Liver (tissue), 9 donors: ENCODE measurements around the gene GINS2. TPM values are rescaled to one million over a fixed set of nuclear protein-coding genes. Genes with fewer than 3 reads are reported as not detected.

Source experiments
- DNase-seq: peaks from one replicate; pipeline ENCODE4 v3.0.0-alpha.2; 2017; ENCODE audit warnings: low spot score
- H3K27ac ChIP-seq, 2 donors: one replicate each; pipeline ENCODE4 v1.7.0; 2013; ENCODE audit warnings: inconsistent platforms in 2 of 2, low read length in 2 of 2, control low read depth in 1 of 2, low read depth in 1 of 2, mild to moderate bottlenecking in 1 of 2
- H3K27me3 ChIP-seq, 4 donors: one replicate each; pipeline versions ENCODE4 v1.6.1 to v1.7.0; 2013; ENCODE audit warnings: low read length in 3 of 4, inconsistent platforms in 1 of 4, mild to moderate bottlenecking in 1 of 4, moderate library complexity in 1 of 4; ENCODE audit not compliant: control insufficient read depth in 4 of 4, insufficient read depth in 4 of 4
- H3K36me3 ChIP-seq, 4 donors: one replicate each; pipeline versions ENCODE4 v1.6.1 to v1.7.0; 2013; ENCODE audit warnings: low read length in 3 of 4, mild to moderate bottlenecking in 3 of 4, low read depth in 1 of 4, moderate library complexity in 1 of 4; ENCODE audit not compliant: control insufficient read depth in 4 of 4, insufficient read depth in 3 of 4
- H3K4me1 ChIP-seq, 4 donors: one replicate each; pipeline versions ENCODE4 v1.6.1 to v1.7.0; 2013; ENCODE audit warnings: low read length in 3 of 4, mild to moderate bottlenecking in 3 of 4, moderate library complexity in 1 of 4; ENCODE audit not compliant: control insufficient read depth in 4 of 4, insufficient read depth in 4 of 4
- H3K4me3 ChIP-seq, 3 donors: one replicate each; pipeline versions ENCODE4 v1.6.1 to v1.7.0; 2013; ENCODE audit warnings: low read length in 3 of 3, control low read depth in 1 of 3, low read depth in 1 of 3, mild to moderate bottlenecking in 1 of 3
- H3K9ac ChIP-seq, 2 donors: one replicate each; pipeline ENCODE4 v1.7.0; 2013; ENCODE audit warnings: low read length in 2 of 2, mild to moderate bottlenecking in 2 of 2, moderate library complexity in 2 of 2, control low read depth in 1 of 2, low read depth in 1 of 2
- H3K9me3 ChIP-seq, 4 donors: one replicate each; pipeline versions ENCODE4 v1.6.1 to v1.7.0; 2013; ENCODE audit warnings: low read length in 3 of 4; ENCODE audit not compliant: control insufficient read depth in 4 of 4
- ATF3 ChIP-seq: IDR thresholded peaks from 2 replicates; pipeline ENCODE4 v1.6.1; 2016; ENCODE audit warnings: antibody characterized with exemption
- EGR1 ChIP-seq, 2 donors: IDR thresholded peaks; 2 replicates each; pipeline ENCODE4 v1.6.1; 2016 to 2018; ENCODE audit warnings: antibody characterized with exemption in 2 of 2, low read depth in 2 of 2
- FOXA1 ChIP-seq: IDR thresholded peaks from 2 replicates; pipeline ENCODE4 v1.6.1; 2016; ENCODE audit warnings: antibody characterized with exemption
- FOXA2 ChIP-seq: IDR thresholded peaks from 2 replicates; pipeline ENCODE4 v1.6.1; 2016; ENCODE audit warnings: antibody characterized with exemption
- HNF4A ChIP-seq, 2 donors: conservative IDR thresholded peaks; 2 replicates each; pipeline ENCODE4 v1.6.1; 2016; ENCODE audit warnings: antibody characterized with exemption in 2 of 2, mild to moderate bottlenecking in 2 of 2
- JUND ChIP-seq, 2 donors: IDR thresholded peaks; 2 replicates each; pipeline ENCODE4 v1.6.1; 2016; ENCODE audit warnings: antibody characterized with exemption in 2 of 2
- MAX ChIP-seq: IDR thresholded peaks from 2 replicates; pipeline ENCODE4 v1.6.1; 2016; ENCODE audit warnings: antibody characterized with exemption
- NR2F2 ChIP-seq: IDR thresholded peaks from 2 replicates; pipeline ENCODE4 v1.6.1; 2016; ENCODE audit warnings: antibody characterized with exemption
- RXRA ChIP-seq, 2 donors: IDR thresholded peaks; 2 replicates each; pipeline ENCODE4 v1.6.1; 2017 to 2018; ENCODE audit warnings: antibody characterized with exemption in 2 of 2, mild to moderate bottlenecking in 1 of 2
- TAF1 ChIP-seq: conservative IDR thresholded peaks from 2 replicates; pipeline ENCODE4 v1.6.1; 2016; ENCODE audit warnings: antibody characterized with exemption, mild to moderate bottlenecking
- WGBS: extraction: QIAGEN DNeasy Blood & Tissue Kit; methylation state at CpG from one replicate; pipeline ENCODE4 v1.1.7; 2013; 5-methylcytosine and 5-hydroxymethylcytosine counted together
- polyA plus RNA-seq, 2 donors: library from polyadenylated mRNA; stranded (reverse) in 1 of 2; unstranded in 1 of 2; fragments of 200-250 nt in 1 of 2; fragments of >200 nt in 1 of 2; fragmentation: Nextera tagmentation in 1 of 2; extraction: Ambion mirVana in 1 of 2; gene quantifications; one replicate each; pipeline versions ENCODE4 v1.2.1 to v1.2.3, GENCODE V29; 2013 to 2015
- total RNA-seq, 2 donors: library from RNA; depleted of rRNA; stranded (reverse); fragments of >200 nt; gene quantifications; one replicate each; pipeline ENCODE4 v1.2.3, GENCODE V29; 2014
- TF ChIP-seq, protein P1 (sequence below): fragments of 150-350 bp; IDR thresholded peaks from 2 replicates; pipeline ENCODE4 v1.5.1; 2017; ENCODE audit warnings: improper control_type of control experiment, low read depth, low read length; ENCODE audit not compliant: missing input control
- TF ChIP-seq, protein P2 (sequence below): IDR thresholded peaks from 2 replicates; pipeline ENCODE4 v1.6.1; 2016; ENCODE audit warnings: antibody characterized with exemption
- donor health status: healthy.
- donor health status: healthy.
- donor health status: healthy.
- donor health status: healthy.
- donor health status: healthy.

Gene GINS2
- total and polyA plus RNA-seq, 4 donors = 0.17 to 9.3 (median 0.86) TPM

- Histone ChIP-seq H3K27ac (no peak overlapping the region), H3K9me3 (no peaks in the 10 kb centered on the region), H3K36me3 (no peaks in the 10 kb centered on the region), H3K9ac (no peak overlapping the region), H3K27me3 (no peaks in the 10 kb centered on the region), H3K4me3 (no peak overlapping the region), H3K4me1 (no peaks in the 10 kb centered on the region)
- TF ChIP-seq TAF1 (no peak), MAX (no peak)
- TF ChIP-seq, protein P1, sequence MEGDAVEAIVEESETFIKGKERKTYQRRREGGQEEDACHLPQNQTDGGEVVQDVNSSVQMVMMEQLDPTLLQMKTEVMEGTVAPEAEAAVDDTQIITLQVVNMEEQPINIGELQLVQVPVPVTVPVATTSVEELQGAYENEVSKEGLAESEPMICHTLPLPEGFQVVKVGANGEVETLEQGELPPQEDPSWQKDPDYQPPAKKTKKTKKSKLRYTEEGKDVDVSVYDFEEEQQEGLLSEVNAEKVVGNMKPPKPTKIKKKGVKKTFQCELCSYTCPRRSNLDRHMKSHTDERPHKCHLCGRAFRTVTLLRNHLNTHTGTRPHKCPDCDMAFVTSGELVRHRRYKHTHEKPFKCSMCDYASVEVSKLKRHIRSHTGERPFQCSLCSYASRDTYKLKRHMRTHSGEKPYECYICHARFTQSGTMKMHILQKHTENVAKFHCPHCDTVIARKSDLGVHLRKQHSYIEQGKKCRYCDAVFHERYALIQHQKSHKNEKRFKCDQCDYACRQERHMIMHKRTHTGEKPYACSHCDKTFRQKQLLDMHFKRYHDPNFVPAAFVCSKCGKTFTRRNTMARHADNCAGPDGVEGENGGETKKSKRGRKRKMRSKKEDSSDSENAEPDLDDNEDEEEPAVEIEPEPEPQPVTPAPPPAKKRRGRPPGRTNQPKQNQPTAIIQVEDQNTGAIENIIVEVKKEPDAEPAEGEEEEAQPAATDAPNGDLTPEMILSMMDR = no peak
- TF ChIP-seq, protein P2, sequence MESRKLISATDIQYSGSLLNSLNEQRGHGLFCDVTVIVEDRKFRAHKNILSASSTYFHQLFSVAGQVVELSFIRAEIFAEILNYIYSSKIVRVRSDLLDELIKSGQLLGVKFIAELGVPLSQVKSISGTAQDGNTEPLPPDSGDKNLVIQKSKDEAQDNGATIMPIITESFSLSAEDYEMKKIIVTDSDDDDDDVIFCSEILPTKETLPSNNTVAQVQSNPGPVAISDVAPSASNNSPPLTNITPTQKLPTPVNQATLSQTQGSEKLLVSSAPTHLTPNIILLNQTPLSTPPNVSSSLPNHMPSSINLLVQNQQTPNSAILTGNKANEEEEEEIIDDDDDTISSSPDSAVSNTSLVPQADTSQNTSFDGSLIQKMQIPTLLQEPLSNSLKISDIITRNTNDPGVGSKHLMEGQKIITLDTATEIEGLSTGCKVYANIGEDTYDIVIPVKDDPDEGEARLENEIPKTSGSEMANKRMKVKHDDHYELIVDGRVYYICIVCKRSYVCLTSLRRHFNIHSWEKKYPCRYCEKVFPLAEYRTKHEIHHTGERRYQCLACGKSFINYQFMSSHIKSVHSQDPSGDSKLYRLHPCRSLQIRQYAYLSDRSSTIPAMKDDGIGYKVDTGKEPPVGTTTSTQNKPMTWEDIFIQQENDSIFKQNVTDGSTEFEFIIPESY = no peak
- no peak for DNase-seq
- 75% methylated on average over 11 of the region's 11 CpGs for WGBS
Observed at GRCh38 chr16:85733839-85734170, 45.1 kb upstream of the GINS2 start.

DNA sequence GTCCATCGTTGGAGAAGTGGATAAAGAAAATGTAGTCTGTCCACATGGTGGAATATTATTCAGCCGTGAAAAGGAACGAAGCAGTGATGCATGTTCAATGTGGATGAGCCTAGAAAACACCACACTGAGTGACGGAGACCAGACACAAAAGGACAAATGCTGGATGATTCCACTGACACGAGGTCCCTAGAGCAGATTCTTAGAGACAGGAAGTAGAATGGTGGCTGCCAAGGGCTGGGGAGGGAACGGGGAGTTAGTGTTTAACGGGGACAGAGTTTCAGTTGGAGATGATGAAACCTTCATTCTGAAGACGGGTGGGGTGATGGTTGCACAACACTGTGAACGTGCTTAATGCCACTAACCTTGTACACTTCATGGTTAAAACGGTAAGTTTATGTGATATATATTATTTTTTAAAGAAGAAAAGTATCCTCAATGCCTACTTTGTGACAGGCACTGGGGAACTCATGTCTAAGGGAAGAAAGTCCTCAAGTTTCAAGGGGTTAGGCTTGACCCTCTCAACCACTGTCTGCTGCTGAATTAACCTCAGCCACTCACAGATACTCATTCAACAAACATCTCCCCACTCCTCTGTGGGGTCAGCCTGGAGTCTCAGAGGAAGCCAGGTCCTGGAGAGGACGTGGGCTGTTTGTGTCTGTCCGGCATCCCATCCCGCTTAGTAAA, 44.5 kb upstream of the GINS2 start:
- WGBS = 58% methylated on average over 13 of the region's 13 CpGs
- Histone ChIP-seq H3K4me3 (no peak overlapping the region), H3K9me3 (no peaks in the 10 kb centered on the region), H3K9ac (no peak overlapping the region), H3K36me3 (no peaks in the 10 kb centered on the region), H3K4me1 (no peaks in the 10 kb centered on the region), H3K27ac (no peak overlapping the region), H3K27me3 (no peaks in the 10 kb centered on the region)
- no peak for DNase-seq
- TF ChIP-seq RXRA (IDR thresholded peaks at IDR 0.05) (peak in 1 of 2 donors; percentile 33), JUND (IDR thresholded peaks at IDR 0.05) (no peak), NR2F2 (no peak), HNF4A (conservative IDR thresholded peaks at IDR 0.05) (peak in 1 of 2 donors; percentile 17), TAF1 (no peak), FOXA2 (no peak), ATF3 (no peak), EGR1 (IDR thresholded peaks at IDR 0.05; ENCODE audit: low read depth in 2 of 2) (no peak), FOXA1 (no peak)
- TF ChIP-seq, protein P1 = no peak
- TF ChIP-seq, protein P2 = no peak
